K562 (cell line): Measurements from ENCODE around the gene RPS6KA2. TPM values are rescaled to one million over a fixed set of nuclear protein-coding genes. Genes with fewer than 3 reads are reported as not detected.

Experiments
- ADNP ChIP-seq: fragments of 200-800 bp; sonication (Bioruptor generic); IDR thresholded peaks from 2 replicates; pipeline ENCODE4 v1.6.1; 2016; ENCODE audit warnings: missing genetic modification characterization, missing compliant biosample characterization
- ARID1B ChIP-seq: fragments of 450-650 bp; IDR thresholded peaks from 2 replicates; pipeline ENCODE4 v1.6.1; 2016; ENCODE audit warnings: antibody characterized with exemption, mild to moderate bottlenecking, inconsistent platforms
- BRCA1 ChIP-seq, 2 experiments: fragments of 450-650 bp in 1 of 2; sonication (generic) in 1 of 2; formaldehyde crosslinking in 1 of 2; IDR thresholded peaks; 2 replicates each; pipeline versions ENCODE4 v1.5.0 to v1.6.1; 2017 to 2020; ENCODE audit warnings: mild to moderate bottlenecking in 1 of 2, missing genetic modification reagents in 1 of 2
- ELF4 ChIP-seq: fragments of 450-650 bp; formaldehyde crosslinking; IDR thresholded peaks from 2 replicates; pipeline ENCODE4 v1.4.0; 2022; ENCODE audit warnings: missing genetic modification characterization
- HBP1 ChIP-seq: fragments of 450-650 bp; formaldehyde crosslinking; IDR thresholded peaks from 2 replicates; pipeline ENCODE4 v1.4.0; 2022; ENCODE audit warnings: missing genetic modification characterization
- HMGXB4 ChIP-seq: sonication (generic); formaldehyde crosslinking; IDR thresholded peaks from 2 replicates; pipeline ENCODE4 v1.8.1; 2023; ENCODE audit warnings: mild to moderate bottlenecking, missing genetic modification reagents
- HNRNPLL ChIP-seq: fragments of 200-400 bp; formaldehyde crosslinking; IDR thresholded peaks from 2 replicates; pipeline ENCODE4 v1.6.1; 2017; ENCODE audit warnings: low read length, low read depth, mild to moderate bottlenecking; ENCODE audit not compliant: poor library complexity, severe bottlenecking
- IRF2 ChIP-seq: sonication (generic); formaldehyde crosslinking; IDR thresholded peaks from 2 replicates; pipeline ENCODE4 v1.8.1; 2022; ENCODE audit warnings: mild to moderate bottlenecking, missing genetic modification reagents
- MLX ChIP-seq, 2 experiments: fragments of 450-650 bp in 1 of 2; sonication (generic) in 1 of 2; formaldehyde crosslinking; conservative IDR thresholded peaks; 2 replicates each; pipeline versions ENCODE4 v1.4.0 to v1.8.1; 2020 to 2022; ENCODE audit warnings: mild to moderate bottlenecking in 1 of 2, missing genetic modification reagents in 1 of 2
- NCOA6 ChIP-seq: fragments of 450-650 bp; IDR thresholded peaks from 2 replicates; pipeline ENCODE4 v1.6.1; 2017; ENCODE audit warnings: mild to moderate bottlenecking
- PHB ChIP-seq: fragments of 250-450 bp; sonication (Bioruptor Pico); IDR thresholded peaks from 2 replicates; pipeline ENCODE4 v1.5.0; 2021
- POLR3A ChIP-seq: IDR thresholded peaks from 2 replicates; pipeline ENCODE4 v1.6.1; 2011; ENCODE audit warnings: borderline replicate concordance, mild to moderate bottlenecking, moderate library complexity; ENCODE audit not compliant: insufficient read length, insufficient read depth; ENCODE audit errors: extremely low read depth
- SMAD1 ChIP-seq: fragments of 150-350 bp; IDR thresholded peaks from 2 replicates; pipeline ENCODE4 v1.6.1; 2014; ENCODE audit warnings: low read length, low read depth; ENCODE audit not compliant: partially characterized antibody
- SMAD4 ChIP-seq: fragments of 250-450 bp; sonication (Bioruptor Pico); conservative IDR thresholded peaks from 2 replicates; pipeline ENCODE4 v1.8.0; 2021; ENCODE audit warnings: inconsistent platforms, mild to moderate bottlenecking, moderate library complexity
- STAT5A ChIP-seq: IDR thresholded peaks from 2 replicates; pipeline ENCODE4 v1.6.1; 2012; ENCODE audit warnings: low read length, inconsistent platforms, borderline replicate concordance
- TGIF2 ChIP-seq: sonication (generic); formaldehyde crosslinking; IDR thresholded peaks from 2 replicates; pipeline ENCODE4 v1.8.1; 2022; ENCODE audit warnings: mild to moderate bottlenecking, missing genetic modification reagents, moderate library complexity
- TOE1 ChIP-seq, 2 experiments: fragments of 450-650 bp in 1 of 2; sonication (generic) in 1 of 2; formaldehyde crosslinking in 1 of 2; IDR thresholded peaks; 2 replicates each; pipeline versions ENCODE4 v1.7.1 to v1.8.0; 2016 to 2022; ENCODE audit warnings: borderline replicate concordance in 2 of 2, mild to moderate bottlenecking in 2 of 2, antibody characterized with exemption in 1 of 2, inconsistent platforms in 1 of 2, low read depth in 1 of 2, missing genetic modification reagents in 1 of 2, moderate library complexity in 1 of 2
- ZBTB1 ChIP-seq: sonication (generic); formaldehyde crosslinking; IDR thresholded peaks from 2 replicates; pipeline ENCODE4 v1.8.1; 2023; ENCODE audit warnings: missing genetic modification reagents, low read depth, mild to moderate bottlenecking, borderline replicate concordance
- ZFP36 ChIP-seq: fragments of 150-350 bp; IDR thresholded peaks from 2 replicates; pipeline ENCODE4 v1.6.1; 2018; ENCODE audit warnings: low read length, low read depth; ENCODE audit not compliant: partially characterized antibody
- ZKSCAN3 ChIP-seq: fragments of 250-450 bp; sonication (Bioruptor Pico); IDR thresholded peaks from 2 replicates; pipeline ENCODE4 v1.4.0; 2020
- ZNF143 ChIP-seq: sonication (generic); formaldehyde crosslinking; IDR thresholded peaks from 2 replicates; pipeline ENCODE4 v1.9.0; 2022; ENCODE audit warnings: mild to moderate bottlenecking, missing genetic modification reagents
- ZNF175 ChIP-seq: fragments of 200-800 bp; sonication (Bioruptor generic); IDR thresholded peaks from 2 replicates; pipeline ENCODE4 v1.6.1; 2016; ENCODE audit warnings: low read depth, mild to moderate bottlenecking, missing genetic modification characterization, missing compliant biosample characterization
- ZNF324 ChIP-seq: fragments of 250-450 bp; sonication (Bioruptor Pico); IDR thresholded peaks from 2 replicates; pipeline ENCODE4 v1.4.0; 2020; ENCODE audit warnings: mild to moderate bottlenecking
- ZNF764 ChIP-seq: fragments of 250-450 bp; sonication (Bioruptor Pico); IDR thresholded peaks from 2 replicates; pipeline ENCODE4 v1.4.0; 2020; ENCODE audit warnings: low read depth, mild to moderate bottlenecking, moderate library complexity
- polyA plus RNA-seq, 8 experiments: library from polyadenylated mRNA; depleted of rRNA in 4 of 8; stranded (reverse) in 5 of 8; unstranded in 3 of 8; fragments of >200 nt; fragmentation: Nextera tagmentation in 2 of 8; fragmentation: Illumina TruSeq in 1 of 8; extraction: Ambion mirVana in 2 of 8; extraction: Trizol in 1 of 8; gene quantifications; 2 replicates each; pipeline versions ENCODE4 v1.2.1 to v1.2.3, GENCODE V29; 2011 to 2014; ENCODE audit warnings: inconsistent platforms in 1 of 8, missing spikeins in 1 of 8
- total RNA-seq, 7 experiments: library from RNA; depleted of rRNA in 6 of 7; stranded (reverse); fragments of >200 nt in 6 of 7; fragmentation: Illumina TruSeq in 2 of 7; extraction: Trizol in 2 of 7; gene quantifications; 2 replicates each; pipeline versions ENCODE4 v1.2.1 to v1.2.3, GENCODE V29; 2011 to 2021; ENCODE audit warnings: low replicate concordance in 1 of 7

The RPS6KA2 gene
- total and polyA plus RNA-seq, 9 of the 15 experiments (the other 6 are each of a cell fraction or from before 2014, with no cell fraction given), result 0.29 to 1.00 (median 0.53) TPM

- TF ChIP-seq HBP1 (CRISPR knock-in tag) (no peak), HMGXB4 (CRISPR knock-in tag) (no peak), ADNP (no peak), NCOA6 (no peak), STAT5A (no peak; the same call in 1 of the 2 replicates), ZBTB1 (CRISPR knock-in tag) (peak; percentile 96), ZNF143 (CRISPR knock-in tag) (no peak), ZFP36 (no peak), BRCA1 (IDR thresholded peaks at IDR 0.05) (no peak), BRCA1 (CRISPR knock-in tag; IDR thresholded peaks at IDR 0.05) (no peak), ELF4 (CRISPR knock-in tag) (no peak), POLR3A (no peak), PHB (CRISPR knock-in tag) (no peak), TGIF2 (CRISPR knock-in tag) (0 out of 2 replicates have a peak, but pooled peaks have one; percentile 13), ZKSCAN3 (CRISPR knock-in tag) (no peak), ARID1B (no peak), ZNF764 (CRISPR knock-in tag) (no peak), ZNF175 (CRISPR knock-in tag) (no peak), SMAD4 (peak; percentile 75), TOE1 (IDR thresholded peaks at IDR 0.05; ENCODE audit: borderline replicate concordance) (0 out of 2 replicates have a peak, but pooled peaks have one; percentile 36), TOE1 (CRISPR knock-in tag; IDR thresholded peaks at IDR 0.05; ENCODE audit: borderline replicate concordance, low read depth) (no peak), IRF2 (CRISPR knock-in tag) (no peak; the same call in 1 of the 2 replicates), MLX (CRISPR knock-in tag; conservative IDR thresholded peaks at IDR 0.05) (no peak), ZNF324 (no peak), SMAD1 (peak; percentile 7), HNRNPLL (peak; percentile 97)
These were observed 243.9 kb downstream of the RPS6KA2 start, which contains the start of gene MPC1 (continued) for GRCh38 chr6:166382933-166383801.
